ENCODE results near the gene CERCAM.

Gene CERCAM

GRCh38 chr9:128405780-128406171 is 14.9 kb upstream of the CERCAM start:
- TF ChIP-seq CTCF (IDR thresholded peaks at IDR 0.05; ENCODE audit: insufficient read depth, low read length, poor library complexity, severe bottlenecking) (no peak), EZH2phosphoT487 (conservative IDR thresholded peaks at IDR 0.05; ENCODE audit: low read length) (no peak)
- no peaks in the 10 kb centered on the region for H3K9me3 ChIP-seq (ENCODE audit: insufficient read depth, low read length)
- H3K4me2 ChIP-seq (ENCODE audit: low read depth, low read length, poor library complexity, severe bottlenecking) = no peak overlapping the region
- no peak overlapping the region for H3K9ac ChIP-seq (ENCODE audit: low read length)
- no peaks in the 10 kb centered on the region for H3K9me2 ChIP-seq (replicated peaks; ENCODE audit: insufficient read depth, low read length)
- H3F3A ChIP-seq (ENCODE audit: insufficient read depth) = no peaks in the 10 kb centered on the region
- no peaks in the 10 kb centered on the region for H3K79me2 ChIP-seq (ENCODE audit: insufficient read depth, low read length)
- no peaks in the 10 kb centered on the region for H4K20me1 ChIP-seq (ENCODE audit: low read depth, low read length)
- H3K36me3 ChIP-seq (ENCODE audit: low read length) = no peaks in the 10 kb centered on the region
- no peaks in the 10 kb centered on the region for H3K27me3 ChIP-seq (ENCODE audit: low read length)
- H2AFZ ChIP-seq (ENCODE audit: low read depth, low read length, severe bottlenecking) = no peak overlapping the region
- no peak overlapping the region for H3K27ac ChIP-seq (ENCODE audit: low read depth, low read length)
- H3K4me3 ChIP-seq (ENCODE audit: insufficient read depth, low read length, poor library complexity, severe bottlenecking) = no peak overlapping the region

- H3F3A ChIP-seq (ENCODE audit: insufficient read depth) = no peaks in the 10 kb centered on the region
- no peaks in the 10 kb centered on the region for H3K27me3 ChIP-seq (ENCODE audit: low read length)
- no peaks in the 10 kb centered on the region for H3K36me3 ChIP-seq (ENCODE audit: low read length)
- no peaks in the 10 kb centered on the region for H4K20me1 ChIP-seq (ENCODE audit: low read depth, low read length)
- no peak overlapping the region for H3K4me2 ChIP-seq (ENCODE audit: low read depth, low read length, poor library complexity, severe bottlenecking)
- H3K9ac ChIP-seq (ENCODE audit: low read length) = no peak overlapping the region
- H2AFZ ChIP-seq (ENCODE audit: low read depth, low read length, severe bottlenecking) = no peak overlapping the region
- H3K79me2 ChIP-seq (ENCODE audit: insufficient read depth, low read length) = no peaks in the 10 kb centered on the region
- H3K4me3 ChIP-seq (ENCODE audit: insufficient read depth, low read length, poor library complexity, severe bottlenecking) = no peak overlapping the region
- TF ChIP-seq EZH2phosphoT487 (conservative IDR thresholded peaks at IDR 0.05; ENCODE audit: low read length) = no peak
- no peak for TF ChIP-seq CTCF (IDR thresholded peaks at IDR 0.05; ENCODE audit: insufficient read depth, low read length, poor library complexity, severe bottlenecking)
- H3K9me3 ChIP-seq (ENCODE audit: insufficient read depth, low read length) = no peaks in the 10 kb centered on the region
- H3K9me2 ChIP-seq (replicated peaks; ENCODE audit: insufficient read depth, low read length) = no peaks in the 10 kb centered on the region
- H3K27ac ChIP-seq (ENCODE audit: low read depth, low read length) = no peak overlapping the region
These were observed 13.7 kb upstream of the CERCAM start for GRCh38 chr9:128406848-128407391.

GRCh38 chr9:128408963-128409431 is 11.7 kb upstream of the CERCAM start:
- TF ChIP-seq EZH2phosphoT487 (conservative IDR thresholded peaks at IDR 0.05; ENCODE audit: low read length) (no peak), CTCF (IDR thresholded peaks at IDR 0.05; ENCODE audit: insufficient read depth, low read length, poor library complexity, severe bottlenecking) (no peak)
- H3K9me3 ChIP-seq (ENCODE audit: insufficient read depth, low read length) = no peaks in the 10 kb centered on the region
- H3K9me2 ChIP-seq (replicated peaks; ENCODE audit: insufficient read depth, low read length) = no peaks in the 10 kb centered on the region
- H3K27me3 ChIP-seq (ENCODE audit: low read length) = no peaks in the 10 kb centered on the region
- no peak overlapping the region for H3K27ac ChIP-seq (ENCODE audit: low read depth, low read length)
- H3K4me3 ChIP-seq (ENCODE audit: insufficient read depth, low read length, poor library complexity, severe bottlenecking) = no peak overlapping the region
- no peaks in the 10 kb centered on the region for H4K20me1 ChIP-seq (ENCODE audit: low read depth, low read length)
- no peak overlapping the region for H2AFZ ChIP-seq (ENCODE audit: low read depth, low read length, severe bottlenecking)
- H3K4me2 ChIP-seq (ENCODE audit: low read depth, low read length, poor library complexity, severe bottlenecking) = no peak overlapping the region
- no peaks in the 10 kb centered on the region for H3F3A ChIP-seq (ENCODE audit: insufficient read depth)
- no peaks in the 10 kb centered on the region for H3K79me2 ChIP-seq (ENCODE audit: insufficient read depth, low read length)
- no peak overlapping the region for H3K9ac ChIP-seq (ENCODE audit: low read length)
- H3K36me3 ChIP-seq (ENCODE audit: low read length) = no peaks in the 10 kb centered on the region
